ENCODE data around the gene EIPR1. TPM values are rescaled to one million over a fixed set of nuclear protein-coding genes. Genes with fewer than 3 reads are reported as not detected.

The EIPR1 gene
- total RNA-seq, 1 experiment from 2014 or later: 27.8 TPM

DNA sequence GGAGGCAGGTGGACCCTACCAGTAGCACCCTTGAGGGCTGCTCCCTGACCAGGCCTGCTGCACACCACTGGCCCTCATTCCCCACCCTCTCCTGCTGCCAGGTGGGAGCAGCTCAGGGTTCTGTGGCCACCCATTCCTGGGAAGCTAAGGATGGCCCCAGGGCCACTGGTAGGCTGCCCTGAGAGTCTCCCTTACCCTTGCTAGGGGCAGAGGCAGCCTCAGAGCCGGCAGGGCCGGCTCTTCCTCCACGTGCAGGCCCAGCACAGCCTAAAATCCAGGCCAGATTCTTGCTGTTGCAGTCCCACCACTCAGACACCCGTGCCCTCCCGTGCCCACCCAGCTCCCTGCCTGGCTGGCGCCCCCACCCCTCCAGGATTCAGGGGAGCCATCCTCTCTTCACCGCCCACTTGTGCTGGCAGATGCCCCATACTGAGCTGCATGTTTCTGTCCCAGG is 199.0 kb downstream of the EIPR1 start:
- Histone ChIP-seq H2AFZ (ENCODE audit: low read length) (no peak overlapping the region), H3K56ac (ENCODE audit: insufficient read length, low read depth, low read length) (no peak overlapping the region), H3K4me1 (ENCODE audit: insufficient read depth, low read length) (no peaks in the 10 kb centered on the region), H3K27ac (ENCODE audit: insufficient read length, low read depth, low read length) (no peak overlapping the region), H4K91ac (ENCODE audit: insufficient read length, low read depth, low read length) (no peak overlapping the region), H3K9ac (ENCODE audit: extremely low read depth, insufficient read length, low read length) (no peak overlapping the region), H2BK15ac (ENCODE audit: low read depth, low read length) (no peak overlapping the region), H3K18ac (ENCODE audit: insufficient read length, low read depth, low read length) (no peak overlapping the region), H3K79me2 (ENCODE audit: insufficient read depth, low read length) (no peaks in the 10 kb centered on the region), H3K14ac (ENCODE audit: insufficient read depth, low read length) (no peak overlapping the region), H3K23me2 (ENCODE audit: insufficient read length, low read depth, low read length, poor library complexity, severe bottlenecking) (no peaks in the 10 kb centered on the region), H3K23ac (ENCODE audit: insufficient read length, low read depth, low read length) (no peak overlapping the region), H3K9me3 (ENCODE audit: control insufficient read depth, low read depth, low read length) (no peaks in the 10 kb centered on the region), H2AK5ac (ENCODE audit: insufficient read length, low read length) (no peak overlapping the region), H3K4me2 (ENCODE audit: insufficient read depth, insufficient read length, low read length) (no peak overlapping the region), H2BK12ac (ENCODE audit: insufficient read length, low read depth, low read length) (no peak overlapping the region), H3K27me3 (ENCODE audit: insufficient read depth, low read length) (no peaks in the 10 kb centered on the region), H4K5ac (ENCODE audit: insufficient read length, low read depth, low read length) (no peak overlapping the region), H4K8ac (replicated peaks; ENCODE audit: insufficient read length, low read depth, low read length) (no peak overlapping the region), H3K79me1 (ENCODE audit: insufficient read depth, low read depth, low read length, poor library complexity, severe bottlenecking) (no peaks in the 10 kb centered on the region), H2BK120ac (ENCODE audit: low read depth, low read length, poor library complexity, severe bottlenecking) (no peak overlapping the region), H4K20me1 (ENCODE audit: control insufficient read depth, insufficient read depth, insufficient read length) (no peaks in the 10 kb centered on the region), H2BK20ac (ENCODE audit: low read depth, low read length, poor library complexity, severe bottlenecking) (no peak overlapping the region), H2BK5ac (ENCODE audit: insufficient read length, low read length) (no peak overlapping the region), H3K4ac (ENCODE audit: low read depth, low read length) (no peak overlapping the region), H3T11ph (ENCODE audit: low read length) (no peak overlapping the region)
- DNase-seq: no peak
- TF ChIP-seq, protein P1, sequence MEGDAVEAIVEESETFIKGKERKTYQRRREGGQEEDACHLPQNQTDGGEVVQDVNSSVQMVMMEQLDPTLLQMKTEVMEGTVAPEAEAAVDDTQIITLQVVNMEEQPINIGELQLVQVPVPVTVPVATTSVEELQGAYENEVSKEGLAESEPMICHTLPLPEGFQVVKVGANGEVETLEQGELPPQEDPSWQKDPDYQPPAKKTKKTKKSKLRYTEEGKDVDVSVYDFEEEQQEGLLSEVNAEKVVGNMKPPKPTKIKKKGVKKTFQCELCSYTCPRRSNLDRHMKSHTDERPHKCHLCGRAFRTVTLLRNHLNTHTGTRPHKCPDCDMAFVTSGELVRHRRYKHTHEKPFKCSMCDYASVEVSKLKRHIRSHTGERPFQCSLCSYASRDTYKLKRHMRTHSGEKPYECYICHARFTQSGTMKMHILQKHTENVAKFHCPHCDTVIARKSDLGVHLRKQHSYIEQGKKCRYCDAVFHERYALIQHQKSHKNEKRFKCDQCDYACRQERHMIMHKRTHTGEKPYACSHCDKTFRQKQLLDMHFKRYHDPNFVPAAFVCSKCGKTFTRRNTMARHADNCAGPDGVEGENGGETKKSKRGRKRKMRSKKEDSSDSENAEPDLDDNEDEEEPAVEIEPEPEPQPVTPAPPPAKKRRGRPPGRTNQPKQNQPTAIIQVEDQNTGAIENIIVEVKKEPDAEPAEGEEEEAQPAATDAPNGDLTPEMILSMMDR (conservative IDR thresholded peaks at IDR 0.05): no peak
- H3K27ac Mint-ChIP-seq: no peak overlapping the region
- no peaks in the 10 kb centered on the region for H3K27me3 Mint-ChIP-seq (ENCODE audit: low read depth)
- peaks cover 0 to 3% of the 10 kb centered on the region in 2 experiments; a peak in 2 of 5 replicates for H3K9me3 Mint-ChIP-seq
- no CpG with 5 or more reads among the region's 7 CpGs for WGBS (ENCODE audit: extremely low coverage, insufficient read length, low lambda C conversion rate)
- no peak overlapping the region for H3K4me3 Mint-ChIP-seq
- 0 out of 4 replicates have a peak, but pooled peaks cover 0 to 2% of the 10 kb centered on the region in 2 experiments for H3K4me1 Mint-ChIP-seq
- peaks cover 0 to 5% (median 4%) of the 10 kb centered on the region in 3 experiments; a peak in 3 of 7 replicates for H3K36me3 Mint-ChIP-seq (ENCODE audit: insufficient read depth in 1 of 3, low read depth in 3 of 3)
